Hepatocyte (in vitro differentiated cells): ENCODE results near the gene ZNF532. TPM values are rescaled to one million over a fixed set of nuclear protein-coding genes. Genes with fewer than 3 reads are reported as not detected.

Experiments
- DNase-seq: peaks from one replicate; pipeline ENCODE4 v3.0.0-alpha.2; 2016; ENCODE audit warnings: low spot score
- H2AFZ ChIP-seq: fragments of 200-600 bp; sonication (generic); 2 replicates; pipeline ENCODE4 v1.6.0; 2016; ENCODE audit warnings: antibody characterized with exemption, mild to moderate bottlenecking
- H3K27ac ChIP-seq: fragments of 200-600 bp; sonication (generic); 2 replicates; pipeline ENCODE4 v1.5.1; 2016; ENCODE audit warnings: mild to moderate bottlenecking
- H3K27me3 ChIP-seq: fragments of 200-600 bp; sonication (generic); 2 replicates; pipeline ENCODE4 v1.6.1; 2016
- H3K36me3 ChIP-seq: fragments of 200-600 bp; sonication (generic); replicated peaks from 2 replicates; pipeline ENCODE4 v1.5.1; 2016; ENCODE audit warnings: low read depth; ENCODE audit not compliant: insufficient read depth
- H3K4me1 ChIP-seq: fragments of 200-600 bp; sonication (generic); 2 replicates; pipeline ENCODE4 v1.5.1; 2016; ENCODE audit warnings: mild to moderate bottlenecking, moderate library complexity; ENCODE audit not compliant: insufficient read depth
- H3K4me2 ChIP-seq: fragments of 200-600 bp; sonication (generic); 2 replicates; pipeline ENCODE4 v1.6.0; 2016
- H3K4me3 ChIP-seq: fragments of 200-600 bp; sonication (generic); 2 replicates; pipeline ENCODE4 v1.5.1; 2016; ENCODE audit warnings: mild to moderate bottlenecking
- H3K79me2 ChIP-seq: fragments of 200-600 bp; sonication (generic); 2 replicates; pipeline ENCODE4 v1.6.0; 2017; ENCODE audit warnings: mild to moderate bottlenecking
- H3K9me2 ChIP-seq: fragments of 200-600 bp; sonication (generic); replicated peaks from 2 replicates; pipeline ENCODE4 v1.6.0; 2017; ENCODE audit warnings: mild to moderate bottlenecking; ENCODE audit not compliant: insufficient read depth
- H3K9me3 ChIP-seq: fragments of 200-600 bp; sonication (generic); 2 replicates; pipeline ENCODE4 v1.5.1; 2016; ENCODE audit warnings: low read depth, mild to moderate bottlenecking
- H4K20me1 ChIP-seq: fragments of 200-600 bp; sonication (generic); 2 replicates; pipeline ENCODE4 v1.6.0; 2016; ENCODE audit warnings: mild to moderate bottlenecking; ENCODE audit not compliant: insufficient read depth, poor library complexity, severe bottlenecking
- EZH2 ChIP-seq: fragments of 200-600 bp; sonication (generic); IDR thresholded peaks from 2 replicates; pipeline ENCODE4 v1.6.1; 2016; ENCODE audit warnings: antibody characterized with exemption, mild to moderate bottlenecking, borderline replicate concordance
- EZH2phosphoT487 ChIP-seq: fragments of 200-600 bp; sonication (generic); IDR thresholded peaks from one replicate; pipeline ENCODE4 v1.6.1; 2018; ENCODE audit warnings: antibody characterized with exemption, mild to moderate bottlenecking, low read depth, moderate library complexity; ENCODE audit not compliant: unreplicated experiment, severe bottlenecking
- WGBS: methylation state at CpG from one replicate; pipeline ENCODE4 v1.1.6; 2016; ENCODE audit warnings: low lambda C conversion rate; ENCODE audit errors: missing lambda C conversion rate; 5-methylcytosine and 5-hydroxymethylcytosine counted together
- polyA plus RNA-seq: library from polyadenylated mRNA; unstranded; fragments of >200 nt; fragmentation: Nextera tagmentation; extraction: Ambion mirVana; gene quantifications from 2 replicates; pipeline ENCODE4 v1.2.1, GENCODE V29; 2016
- total RNA-seq: library from RNA; depleted of rRNA; stranded (reverse); fragments of >200 nt; gene quantifications from 2 replicates; pipeline ENCODE4 v1.2.3, GENCODE V29; 2014
- TF ChIP-seq, protein P1 (sequence below): fragments of 200-600 bp; sonication (generic); IDR thresholded peaks from 2 replicates; pipeline ENCODE4 v1.5.1; 2016; ENCODE audit warnings: antibody characterized with exemption, mild to moderate bottlenecking; ENCODE audit not compliant: poor library complexity

ZNF532 gene
- total and polyA plus RNA-seq, 2 experiments from 2014 or later, result 15.9 to 36.5 TPM

DNA sequence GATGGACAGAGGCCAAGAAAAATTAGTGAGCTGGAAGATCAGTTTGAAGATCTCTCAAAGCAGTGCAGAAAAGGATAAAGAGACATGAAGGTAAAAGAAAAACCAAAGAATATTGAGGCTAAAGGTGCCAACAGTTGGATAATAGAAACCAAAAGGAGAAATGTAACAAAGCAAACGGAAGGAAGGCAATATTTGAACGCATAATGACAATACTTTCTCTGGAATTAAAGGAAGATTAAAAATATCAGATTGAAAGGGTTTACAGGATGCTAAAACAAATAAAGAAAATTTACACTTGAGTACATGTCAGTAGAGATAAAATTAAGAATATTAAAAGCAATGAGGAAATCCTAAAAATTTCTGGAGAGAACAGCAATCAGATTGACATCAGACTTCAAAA is 149.1 kb downstream of the ZNF532 start:
- no peaks in the 10 kb centered on the region for H3K27me3 ChIP-seq
- H3K4me1 ChIP-seq, result no peaks in the 10 kb centered on the region
- no peak overlapping the region for H2AFZ ChIP-seq
- H3K4me2 ChIP-seq, result no peak overlapping the region
- 96% methylated on average over 2 of the region's 2 CpGs for WGBS
- no peaks in the 10 kb centered on the region for H4K20me1 ChIP-seq
- H3K27ac ChIP-seq, result no peak overlapping the region
- no peaks in the 10 kb centered on the region for H3K9me3 ChIP-seq
- no peaks in the 10 kb centered on the region for H3K36me3 ChIP-seq
- H3K79me2 ChIP-seq, result no peaks in the 10 kb centered on the region
- TF ChIP-seq, protein P1, sequence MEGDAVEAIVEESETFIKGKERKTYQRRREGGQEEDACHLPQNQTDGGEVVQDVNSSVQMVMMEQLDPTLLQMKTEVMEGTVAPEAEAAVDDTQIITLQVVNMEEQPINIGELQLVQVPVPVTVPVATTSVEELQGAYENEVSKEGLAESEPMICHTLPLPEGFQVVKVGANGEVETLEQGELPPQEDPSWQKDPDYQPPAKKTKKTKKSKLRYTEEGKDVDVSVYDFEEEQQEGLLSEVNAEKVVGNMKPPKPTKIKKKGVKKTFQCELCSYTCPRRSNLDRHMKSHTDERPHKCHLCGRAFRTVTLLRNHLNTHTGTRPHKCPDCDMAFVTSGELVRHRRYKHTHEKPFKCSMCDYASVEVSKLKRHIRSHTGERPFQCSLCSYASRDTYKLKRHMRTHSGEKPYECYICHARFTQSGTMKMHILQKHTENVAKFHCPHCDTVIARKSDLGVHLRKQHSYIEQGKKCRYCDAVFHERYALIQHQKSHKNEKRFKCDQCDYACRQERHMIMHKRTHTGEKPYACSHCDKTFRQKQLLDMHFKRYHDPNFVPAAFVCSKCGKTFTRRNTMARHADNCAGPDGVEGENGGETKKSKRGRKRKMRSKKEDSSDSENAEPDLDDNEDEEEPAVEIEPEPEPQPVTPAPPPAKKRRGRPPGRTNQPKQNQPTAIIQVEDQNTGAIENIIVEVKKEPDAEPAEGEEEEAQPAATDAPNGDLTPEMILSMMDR, result no peak
- TF ChIP-seq EZH2 (no peak), EZH2phosphoT487 (no peak)
- no peaks in the 10 kb centered on the region for H3K9me2 ChIP-seq
- DNase-seq, result no peak
- no peak overlapping the region for H3K4me3 ChIP-seq

DNA sequence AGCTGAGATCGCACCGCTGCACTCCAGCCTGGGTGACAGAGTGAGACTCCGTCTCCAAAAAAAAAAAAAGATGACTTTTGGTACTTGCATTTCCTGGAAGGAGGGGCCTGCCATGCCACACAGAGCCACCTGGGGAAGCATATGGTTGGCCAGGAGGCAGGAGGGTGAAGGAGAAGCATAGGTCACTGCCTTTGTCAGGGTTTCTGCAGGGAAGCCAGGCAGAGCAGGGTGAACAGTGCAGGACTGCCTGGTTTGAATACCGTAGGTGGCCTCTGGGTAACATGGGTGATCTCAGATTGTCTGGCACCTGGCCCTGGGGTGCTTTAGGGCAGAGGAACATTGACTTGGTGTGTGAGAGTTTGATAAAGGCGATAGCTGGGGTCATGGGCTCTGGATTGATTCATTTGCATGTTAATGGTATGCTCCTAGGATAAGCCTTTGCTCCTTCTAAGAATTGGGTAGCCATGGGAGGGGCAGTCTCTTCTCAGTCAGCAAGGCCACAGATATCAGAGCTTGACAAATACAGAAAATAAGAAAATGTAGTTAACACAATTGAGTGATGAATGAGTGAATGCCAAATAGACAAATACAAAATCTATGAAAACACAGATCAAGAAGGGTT is 151.0 kb downstream of the ZNF532 start:
- H3K27ac ChIP-seq, result no peak overlapping the region
- H2AFZ ChIP-seq, result no peak overlapping the region
- H3K4me1 ChIP-seq, result no peaks in the 10 kb centered on the region
- no peaks in the 10 kb centered on the region for H3K27me3 ChIP-seq
- no peak overlapping the region for H3K4me2 ChIP-seq
- no peaks in the 10 kb centered on the region for H3K79me2 ChIP-seq
- H3K4me3 ChIP-seq, result no peak overlapping the region
- H3K9me3 ChIP-seq, result no peaks in the 10 kb centered on the region
- TF ChIP-seq EZH2phosphoT487, result no peak
- TF ChIP-seq, protein P1, result no peak
- TF ChIP-seq EZH2, result no peak
- no peaks in the 10 kb centered on the region for H4K20me1 ChIP-seq
- 87% methylated on average over 5 of the region's 5 CpGs for WGBS
- DNase-seq, result no peak
- no peaks in the 10 kb centered on the region for H3K9me2 ChIP-seq
- H3K36me3 ChIP-seq, result no peaks in the 10 kb centered on the region

DNA sequence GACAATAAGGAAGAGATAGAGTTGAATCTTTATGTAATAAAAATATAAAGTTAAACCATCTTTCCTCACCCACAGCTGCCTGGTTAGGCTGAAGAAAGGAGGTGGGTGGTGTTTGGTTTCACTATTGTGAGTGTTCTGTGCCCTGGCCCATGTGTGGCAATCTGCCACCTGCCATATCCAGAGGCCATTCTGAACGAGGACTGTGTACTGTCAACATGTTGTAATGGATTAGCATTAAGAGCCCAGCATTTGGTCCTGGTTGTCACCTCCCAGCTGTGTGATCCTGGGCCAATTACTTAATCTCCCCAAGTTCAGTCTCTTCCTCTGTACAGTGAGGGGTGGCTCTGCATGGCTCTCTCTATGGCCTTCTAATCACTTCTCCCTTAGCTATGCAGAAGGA is 156.8 kb downstream of the ZNF532 start:
- no peaks in the 10 kb centered on the region for H3K9me3 ChIP-seq
- H3K9me2 ChIP-seq, result no peaks in the 10 kb centered on the region
- no peak for DNase-seq
- peaks cover 9% of the 10 kb centered on the region for H3K4me1 ChIP-seq
- 22% methylated on average over 1 of the region's 1 CpG for WGBS
- no peak overlapping the region for H3K4me3 ChIP-seq
- no peak overlapping the region for H3K27ac ChIP-seq
- H3K27me3 ChIP-seq, result no peaks in the 10 kb centered on the region
- no peak overlapping the region for H2AFZ ChIP-seq
- H3K4me2 ChIP-seq, result no peak overlapping the region
- H4K20me1 ChIP-seq, result no peaks in the 10 kb centered on the region
- H3K79me2 ChIP-seq, result no peaks in the 10 kb centered on the region
- TF ChIP-seq EZH2phosphoT487, result no peak
- TF ChIP-seq, protein P1, result no peak
- TF ChIP-seq EZH2, result no peak
- no peaks in the 10 kb centered on the region for H3K36me3 ChIP-seq
